ENCODE measurements around the gene KIF21B. TPM values are rescaled to one million over a fixed set of nuclear protein-coding genes. Genes with fewer than 3 reads are reported as not detected.

Gene KIF21B
- total and polyA plus RNA-seq, 2 of the 8 experiments (the other 6 are each of a cell fraction or from before 2014, with no cell fraction given), result 10.8 to 26.5 TPM

DNA sequence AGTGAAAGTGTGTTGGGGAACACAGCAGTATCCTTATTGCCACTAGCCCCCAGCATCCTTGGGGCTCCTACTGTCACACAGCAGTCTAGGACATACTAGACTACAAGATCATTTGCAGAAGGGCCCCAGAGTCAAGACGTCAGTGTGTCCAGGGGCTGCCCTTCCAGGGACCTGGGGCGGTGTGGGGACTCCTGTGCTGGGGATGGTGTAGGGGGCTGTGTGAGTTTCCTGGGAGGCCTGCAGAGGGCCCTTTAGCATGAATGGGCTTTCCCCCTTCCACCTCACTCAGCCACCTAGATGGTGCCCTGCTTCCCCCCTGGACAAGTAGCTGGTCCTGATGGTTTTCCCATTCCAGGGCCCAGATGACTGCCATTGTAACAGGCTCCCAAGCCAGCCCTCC, 17.5 kb upstream of the KIF21B start:
- H3K36me3 ChIP-seq (ENCODE audit: control insufficient read depth in 2 of 4, insufficient read depth in 4 of 4, low read length in 3 of 4), result no peaks in the 10 kb centered on the region
- no peak overlapping the region for H2BK5ac ChIP-seq (ENCODE audit: low read depth, low read length)
- no peaks in the 10 kb centered on the region for H3K4me1 ChIP-seq (replicated peaks in 1 of 4; ENCODE audit: control insufficient read depth in 3 of 4, insufficient read depth in 4 of 4, low read length in 3 of 4)
- H4K5ac ChIP-seq (ENCODE audit: insufficient read length, low read depth, low read length), result no peak overlapping the region
- no peaks in the 10 kb centered on the region for H3K27me3 ChIP-seq (replicated peaks in 1 of 4; ENCODE audit: control insufficient read depth in 3 of 4, extremely low read depth in 1 of 4, insufficient read depth in 3 of 4, low read length in 3 of 4)
- no peak overlapping the region for H3K56ac ChIP-seq (replicated peaks; ENCODE audit: insufficient read length, low read depth, low read length)
- TF ChIP-seq SP2 (IDR thresholded peaks at IDR 0.05; ENCODE audit: low read length) (no peak), SIN3A (conservative IDR thresholded peaks at IDR 0.05 in 1 of 2, IDR thresholded peaks at IDR 0.05 in 1 of 2; ENCODE audit: low read depth in 1 of 2, low read length in 2 of 2) (no peak), SP1 (IDR thresholded peaks at IDR 0.05; ENCODE audit: low read depth, low read length) (no peak), CBX5 (IDR thresholded peaks at IDR 0.05; ENCODE audit: low read depth, low read length) (no peak), HDAC2 (IDR thresholded peaks at IDR 0.05; ENCODE audit: borderline replicate concordance in 1 of 2, low read depth in 2 of 2, low read length in 2 of 2) (no peak)
- no peak overlapping the region for H3K23ac ChIP-seq (ENCODE audit: insufficient read length)
- H2BK15ac ChIP-seq (ENCODE audit: low read length), result no peak overlapping the region
- no peaks in the 10 kb centered on the region; the same call in 1 of the 2 replicates for H3K23me2 ChIP-seq (ENCODE audit: low read depth, low read length)
- 86% methylated on average over 2 of the region's 2 CpGs; no CpG with 5 or more reads in 1 of the 2 experiments for WGBS, 2 experiments (ENCODE audit: extremely low coverage in 1 of 2, insufficient coverage in 1 of 2, insufficient read length in 1 of 2, insufficient replicate concordance in 2 of 2, low coverage in 1 of 2, low lambda C conversion rate in 2 of 2, missing lambda C conversion rate in 1 of 2)
- H3K9me3 ChIP-seq (ENCODE audit: insufficient read depth in 2 of 2, low read depth in 1 of 2, low read length in 1 of 2), result no peaks in the 10 kb centered on the region
- CTCF ChIA-PET (ENCODE audit: partially characterized antibody), result interaction anchor here (0.6 to 23.3 kb wide), 18 partner anchors 8 to 122 kb away, joined by 3 to 640 read pairs (median 10); partner anchors contain the start of gene KIF21B
- no peak overlapping the region for H2BK12ac ChIP-seq (ENCODE audit: low read depth, low read length)
- FAIRE-seq (no peak), DNase-seq (ENCODE audit: low read depth in 1 of 2, low spot score in 2 of 2) (no peak)
- no peak overlapping the region for H2BK120ac ChIP-seq (replicated peaks; ENCODE audit: low read depth, low read length)
- H3K27ac ChIP-seq (ENCODE audit: low read depth, low read length), result no peak overlapping the region
- no peak overlapping the region for H2BK20ac ChIP-seq (ENCODE audit: low read length)
- POLR2A ChIA-PET (ENCODE audit: partially characterized antibody), result interaction anchor here (4.6 kb wide), 1 partner anchor 16 kb away, joined by 20 read pairs; no protein-coding TSS in a partner anchor
- H4K8ac ChIP-seq (ENCODE audit: extremely low read depth, insufficient read depth, low read length), result no peak overlapping the region
- no peak overlapping the region for H3K9ac ChIP-seq (replicated peaks in 1 of 4; ENCODE audit: extremely low read depth in 1 of 4, low read depth in 3 of 4, low read length in 3 of 4)
- no peak overlapping the region for H3K18ac ChIP-seq (ENCODE audit: extremely low read depth, low read length)
- no peak overlapping the region for H3K4me3 ChIP-seq (ENCODE audit: extremely low read depth in 1 of 4, insufficient read depth in 2 of 4, low read depth in 3 of 4, low read length in 4 of 4)
- no peaks in the 10 kb centered on the region for H4K20me1 ChIP-seq (replicated peaks in 1 of 2; ENCODE audit: control insufficient read depth in 1 of 2, insufficient read depth in 2 of 2, low read length in 2 of 2)
- H3K79me1 ChIP-seq (ENCODE audit: low read depth, low read length), result no peaks in the 10 kb centered on the region
- H3K4ac ChIP-seq (replicated peaks; ENCODE audit: insufficient read length, low read depth, low read length), result no peak overlapping the region
- H4K91ac ChIP-seq (replicated peaks; ENCODE audit: insufficient read length, low read length), result no peak overlapping the region
- H3K4me2 ChIP-seq (ENCODE audit: insufficient read depth in 1 of 2, low read depth in 2 of 2, low read length in 2 of 2), result no peak overlapping the region
- no peaks in the 10 kb centered on the region for H3K79me2 ChIP-seq (ENCODE audit: control insufficient read depth in 1 of 2, insufficient read depth in 2 of 2, low read length in 2 of 2)
- no peak overlapping the region for H3K14ac ChIP-seq (ENCODE audit: insufficient read length)
- H2AFZ ChIP-seq (ENCODE audit: low read length), result no peak overlapping the region
- H2AK5ac ChIP-seq (ENCODE audit: low read depth, low read length), result no peak overlapping the region
